CD4-positive, alpha-beta T cell treated with Interleukin-2 at 100 ng/mL for 4 hours (primary cell): Measurements from ENCODE around the gene USE1.

Experiments
- DNase-seq: peaks from one replicate; pipeline ENCODE4 v3.0.0-alpha.2; 2020; ENCODE audit warnings: low spot score

The USE1 gene

DNA sequence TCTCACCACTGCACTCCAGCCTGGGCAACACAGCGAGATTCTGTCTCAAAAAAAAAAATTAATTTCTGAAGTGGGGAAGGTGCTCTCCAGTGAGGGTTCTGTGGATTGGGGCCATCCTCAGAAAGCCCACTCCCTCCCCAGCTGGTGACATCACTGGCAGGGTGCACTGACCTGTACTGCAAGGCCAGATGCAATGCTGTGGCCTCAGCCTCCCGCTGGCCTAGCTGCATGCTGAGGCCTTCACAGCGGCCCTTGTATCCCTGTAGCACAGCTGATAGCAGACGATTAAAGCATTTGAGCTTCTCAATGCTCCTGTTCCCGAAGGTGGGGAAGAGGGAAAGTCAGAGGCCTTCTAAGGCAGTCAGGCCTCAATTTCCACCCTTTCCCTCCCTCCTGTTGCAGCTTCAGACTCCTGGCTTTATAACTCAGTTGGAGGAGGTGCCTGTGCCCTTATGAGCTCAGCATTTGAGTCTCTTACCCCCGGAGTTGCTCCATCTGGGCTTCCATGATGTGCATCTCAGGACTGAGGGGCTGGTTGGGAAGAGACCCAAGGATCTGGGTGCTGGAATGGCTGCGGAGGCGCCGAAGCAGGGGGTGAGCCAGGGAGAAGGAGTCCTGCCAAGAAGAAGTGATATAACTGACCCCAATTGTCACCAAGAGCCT is 44.1 kb downstream of the USE1 start:
- DNase-seq, result no peak

DNA sequence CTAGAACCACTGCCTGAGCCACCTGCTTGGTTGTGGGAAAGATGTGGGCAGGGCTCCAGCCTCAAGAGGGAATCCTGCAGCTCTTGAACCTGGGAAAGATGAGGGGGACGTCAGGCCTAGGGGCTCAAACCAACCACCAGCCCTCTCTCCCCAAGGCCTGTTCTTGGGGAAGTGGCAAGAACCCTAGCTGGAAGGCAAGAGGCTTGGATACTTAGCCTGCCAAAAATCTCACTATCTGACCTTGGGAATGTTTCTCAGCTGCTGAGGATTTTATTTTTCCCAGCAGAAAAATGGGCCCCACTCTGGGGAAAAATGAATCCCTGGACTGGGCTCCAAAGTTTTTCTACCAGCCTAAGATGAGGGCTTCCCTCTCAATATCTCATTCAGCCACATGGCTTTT is 44.8 kb downstream of the USE1 start:
- DNase-seq, result no peak

DNA sequence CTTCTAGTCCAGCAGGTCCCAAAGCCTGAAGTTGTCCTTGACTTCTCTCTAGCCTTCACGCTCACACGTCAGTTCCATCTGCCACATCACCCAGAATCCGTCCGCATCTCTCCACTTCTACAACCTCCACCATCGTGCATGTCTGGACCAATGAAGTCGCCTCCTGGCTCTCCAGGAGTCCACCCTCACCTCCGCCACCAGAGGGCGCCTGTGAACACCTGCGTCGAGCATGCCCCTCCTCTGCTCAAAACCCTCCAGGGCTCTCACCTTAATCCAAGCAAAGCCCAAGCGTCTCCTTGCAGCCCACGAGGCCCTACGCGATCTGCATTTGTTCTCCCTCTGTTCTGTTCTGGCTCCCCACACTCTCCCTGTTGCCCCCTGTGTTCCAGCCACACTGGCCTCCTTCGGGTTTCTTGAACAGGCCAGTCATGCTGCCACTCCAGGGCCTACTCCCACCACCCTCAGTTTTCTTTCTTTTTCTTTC is 45.7 kb downstream of the USE1 start:
- DNase-seq, result peak; percentile 92

DNA sequence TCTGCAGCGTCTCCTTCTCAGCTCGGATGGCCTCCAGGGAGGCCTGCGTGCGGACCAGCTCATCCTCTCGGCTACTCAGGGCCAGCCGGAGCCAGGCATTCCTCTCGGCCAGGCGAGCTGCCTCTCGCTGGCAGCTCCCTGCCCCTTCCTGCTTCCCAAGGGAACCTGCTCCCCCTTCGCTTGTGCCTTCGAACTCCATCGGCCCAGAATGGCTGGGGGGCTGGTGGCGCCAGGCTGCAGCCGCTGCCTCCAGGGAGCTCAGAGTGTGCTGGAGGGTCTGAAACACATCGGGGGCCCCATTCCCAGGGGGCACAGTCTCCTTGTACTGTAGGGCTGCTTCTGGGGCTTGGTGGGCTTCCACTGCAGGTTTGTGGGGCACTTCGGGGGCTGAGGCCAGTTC is 47.4 kb downstream of the USE1 start:
- no peak for DNase-seq

DNA sequence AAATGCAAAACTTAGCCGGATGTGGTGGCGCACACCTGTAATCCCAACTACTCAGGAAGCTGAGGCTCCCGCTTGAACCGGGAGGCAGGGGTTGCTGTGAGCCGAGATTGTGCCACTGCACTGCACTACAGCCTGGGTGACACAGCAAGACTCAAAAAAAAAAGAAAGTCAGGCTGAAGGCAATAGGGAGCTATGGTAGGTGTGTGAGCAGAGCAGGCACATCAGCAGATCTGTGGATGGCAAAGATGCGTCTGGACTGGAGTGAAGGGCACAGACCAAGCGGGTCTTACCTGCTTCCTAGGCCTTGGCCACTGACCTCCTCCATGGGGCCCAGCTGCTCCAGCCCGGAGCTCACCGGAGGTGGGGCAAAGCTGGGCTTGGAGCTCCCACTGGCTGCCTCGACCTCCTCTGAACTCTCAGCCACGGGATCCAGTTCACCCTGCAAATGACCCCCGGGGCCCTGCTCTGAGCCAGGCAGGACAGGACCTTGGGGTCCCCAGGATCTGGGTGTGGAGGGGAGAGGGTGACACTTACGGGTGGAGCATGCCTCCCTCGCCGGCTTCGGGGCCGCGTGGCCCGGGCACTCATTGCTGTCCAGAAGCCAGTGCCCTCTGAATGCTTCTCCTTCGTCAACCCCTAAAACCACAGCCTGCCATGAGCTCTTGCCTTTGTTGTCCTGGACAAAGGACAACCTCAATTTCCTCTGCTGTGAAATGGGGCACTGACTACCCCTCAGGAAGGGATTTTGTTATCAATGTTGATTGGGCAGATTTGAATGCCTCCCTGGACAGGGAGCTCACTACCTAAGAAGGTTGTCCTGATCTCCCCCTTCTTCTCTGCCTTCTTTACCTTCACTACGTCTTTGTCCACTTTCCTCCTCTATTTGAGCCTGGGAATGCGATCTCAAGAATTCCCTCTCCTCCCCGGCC is 48.8 kb downstream of the USE1 start:
- no peak for DNase-seq

DNA sequence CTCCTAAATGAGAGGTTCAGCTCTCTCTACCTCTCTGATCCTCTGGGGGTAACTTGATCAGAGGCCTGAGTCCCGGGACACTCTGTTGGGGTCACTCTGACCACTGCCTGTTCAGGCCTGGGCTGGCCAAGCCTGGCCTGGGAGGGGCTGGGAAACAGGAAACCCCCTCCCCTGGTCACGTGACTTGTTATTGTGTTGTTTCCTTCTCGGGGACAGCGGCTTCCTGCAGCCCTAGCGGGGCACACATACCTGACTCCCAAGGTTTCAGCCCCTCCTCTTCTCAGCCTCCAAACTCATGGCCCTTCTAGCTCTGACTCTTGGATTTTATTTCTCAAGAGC is 49.5 kb downstream of the USE1 start, which contains the start of gene USHBP1:
TSS of gene USHBP1 (minus strand) at position 105 of the 339 bp plus-strand sequence. CDS start 446 bp downstream, outside the sequence.
- DNase-seq, result no peak

DNA sequence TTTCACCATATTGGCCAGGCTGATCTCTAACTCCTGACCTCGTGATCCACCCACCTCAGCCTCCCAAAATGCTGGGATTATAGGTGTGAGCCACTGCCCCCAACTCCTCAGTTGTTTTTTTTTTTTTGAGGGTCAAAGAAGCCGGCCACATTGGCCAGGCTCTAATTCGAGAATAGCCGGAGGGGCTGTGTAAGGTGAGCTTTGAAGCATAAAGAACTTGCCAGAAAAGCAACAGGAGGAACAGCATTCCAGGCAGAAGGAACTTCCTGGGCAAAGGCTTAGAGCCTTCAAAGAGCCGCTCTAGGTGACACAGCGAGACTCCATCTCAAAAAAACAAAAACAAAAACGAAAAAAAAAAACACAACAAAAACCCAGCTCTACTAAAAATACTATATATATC is 50.9 kb downstream of the USE1 start:
- DNase-seq, result no peak

DNA sequence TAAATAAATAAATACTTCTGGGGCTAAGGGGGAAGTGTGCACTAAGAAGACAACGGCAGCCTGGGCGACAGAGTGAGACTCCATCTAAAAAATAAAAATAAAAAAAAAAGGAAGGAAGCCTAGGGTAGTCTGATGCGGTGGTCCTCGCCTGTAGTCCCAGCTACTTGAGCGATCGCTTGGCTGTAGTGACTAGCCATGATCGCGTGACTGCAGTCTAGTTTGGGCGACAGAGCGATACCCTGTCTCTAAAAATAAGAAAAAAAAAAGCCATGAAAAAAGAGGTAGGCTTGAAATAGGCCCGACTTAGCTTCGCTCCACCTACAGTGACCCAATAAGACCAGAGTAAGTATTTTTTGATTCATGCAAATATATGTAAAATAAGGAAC is 51.4 kb downstream of the USE1 start:
- no peak for DNase-seq

DNA sequence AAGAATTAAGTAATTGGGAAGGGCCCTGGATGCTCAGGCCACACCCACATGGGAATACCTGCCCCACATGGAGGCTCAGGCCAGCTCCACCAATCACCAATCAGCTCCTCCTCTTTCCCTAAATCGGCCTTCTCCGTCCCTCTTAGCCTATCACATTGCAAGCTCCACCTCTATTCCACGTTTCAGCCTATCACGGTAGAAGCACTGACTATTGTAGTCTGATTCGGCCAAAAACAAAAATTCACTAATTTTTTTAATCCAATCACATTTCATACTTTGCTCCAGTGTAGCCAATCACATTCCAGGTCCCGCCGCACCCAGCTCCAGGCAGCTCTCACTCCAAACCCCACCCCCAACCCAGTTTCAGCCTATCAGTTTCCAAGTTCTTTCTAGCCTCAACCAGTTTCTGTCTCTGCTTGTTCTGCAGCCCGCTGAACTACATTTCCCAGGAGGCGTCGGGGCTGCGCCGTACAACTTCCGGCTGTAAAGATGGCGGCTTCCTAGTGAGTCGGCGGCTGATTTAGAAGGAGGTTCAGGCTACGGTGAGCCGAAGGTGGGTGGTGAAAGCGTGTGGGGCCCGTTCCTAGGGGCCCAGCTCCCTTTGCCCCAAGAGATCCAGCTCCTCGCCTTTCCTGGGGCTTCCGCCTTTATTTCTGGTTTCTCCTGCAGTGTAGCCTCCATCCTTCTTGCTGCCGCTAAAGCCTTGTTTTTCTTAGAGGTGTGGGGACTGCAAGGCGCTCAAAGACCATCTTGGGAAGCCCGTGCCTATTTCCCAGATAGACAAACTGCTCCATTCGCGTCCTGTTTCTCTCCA is 52.0 kb downstream of the USE1 start, which contains the start of gene BABAM1:
TSS of gene BABAM1 (plus strand) at position 469 of the 814 bp plus-strand sequence. CDS start 1,364 bp downstream, outside the sequence.
- peak; percentile 98 for DNase-seq

DNA sequence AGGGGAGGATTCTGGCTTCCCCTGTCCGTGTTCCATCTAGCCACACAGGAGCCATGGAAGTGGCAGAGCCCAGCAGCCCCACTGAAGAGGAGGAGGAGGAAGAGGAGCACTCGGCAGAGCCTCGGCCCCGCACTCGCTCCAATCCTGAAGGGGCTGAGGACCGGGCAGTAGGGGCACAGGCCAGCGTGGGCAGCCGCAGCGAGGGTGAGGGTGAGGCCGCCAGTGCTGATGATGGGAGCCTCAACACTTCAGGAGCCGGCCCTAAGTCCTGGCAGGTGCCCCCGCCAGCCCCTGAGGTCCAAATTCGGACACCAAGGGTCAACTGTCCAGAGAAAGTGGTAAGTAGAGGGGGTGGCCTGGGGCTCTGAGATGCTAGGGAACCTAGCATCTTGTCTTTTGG is 53.6 kb downstream of the USE1 start:
- no peak for DNase-seq
